ENCODE measurements around the gene COL15A1. TPM values are rescaled to one million over a fixed set of nuclear protein-coding genes. Genes with fewer than 3 reads are reported as not detected.
"Not testable (repeated sequence)": the region's sequence is repeated elsewhere in the genome, so short reads cannot be mapped to it uniquely, and the experiment has no call there.

The COL15A1 gene
- polyA plus RNA-seq, 4 donors: 25.2 to 85.4 (median 33.0) TPM

GRCh38 chr9:99073985-99074901 lies 130.5 kb downstream of the COL15A1 start:
- no peak for DNase-seq (ENCODE audit: low read depth in 4 of 4, low spot score in 3 of 4)

GRCh38 chr9:99074902-99075245 lies 131.2 kb downstream of the COL15A1 start:
- DNase-seq (ENCODE audit: low read depth in 4 of 4, low spot score in 3 of 4): no peak

DNA sequence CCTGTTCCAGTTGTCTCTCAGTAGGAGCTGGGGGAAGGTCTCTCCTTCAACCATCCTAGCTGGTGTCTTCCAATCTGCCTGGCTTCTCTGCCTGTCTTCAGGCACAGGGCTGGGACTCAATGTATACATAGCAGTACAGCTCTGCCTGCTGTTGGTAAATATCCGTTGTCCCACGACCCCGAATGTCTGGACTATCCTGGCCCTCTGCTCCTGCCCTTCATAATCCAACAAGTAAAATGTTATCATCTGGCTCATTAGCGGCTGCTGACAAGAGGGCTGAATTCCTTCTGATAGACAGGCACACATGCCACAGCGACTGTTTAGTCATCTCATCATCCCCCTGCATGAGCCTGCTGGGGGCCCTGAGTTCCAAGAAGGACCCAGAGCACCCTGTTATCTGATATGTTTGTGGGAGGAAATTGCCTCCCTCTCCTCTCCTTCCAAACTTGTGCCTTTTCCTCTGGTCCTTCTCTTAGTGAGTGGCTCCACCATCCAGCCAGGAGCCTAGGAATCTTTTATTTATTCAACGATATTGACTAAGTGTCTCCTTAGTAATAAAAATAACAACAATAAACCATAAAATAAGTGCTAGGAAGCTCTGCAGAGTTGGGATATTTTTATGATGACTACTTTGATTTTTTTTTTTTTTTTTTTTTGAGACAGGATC lies 131.7 kb downstream of the COL15A1 start:
- DNase-seq (ENCODE audit: low read depth in 4 of 4, low spot score in 3 of 4): no peak

- no peak for DNase-seq (ENCODE audit: low read depth in 4 of 4, low spot score in 3 of 4)
Measured at GRCh38 chr9:99076030-99076429, 132.3 kb downstream of the COL15A1 start.

DNA sequence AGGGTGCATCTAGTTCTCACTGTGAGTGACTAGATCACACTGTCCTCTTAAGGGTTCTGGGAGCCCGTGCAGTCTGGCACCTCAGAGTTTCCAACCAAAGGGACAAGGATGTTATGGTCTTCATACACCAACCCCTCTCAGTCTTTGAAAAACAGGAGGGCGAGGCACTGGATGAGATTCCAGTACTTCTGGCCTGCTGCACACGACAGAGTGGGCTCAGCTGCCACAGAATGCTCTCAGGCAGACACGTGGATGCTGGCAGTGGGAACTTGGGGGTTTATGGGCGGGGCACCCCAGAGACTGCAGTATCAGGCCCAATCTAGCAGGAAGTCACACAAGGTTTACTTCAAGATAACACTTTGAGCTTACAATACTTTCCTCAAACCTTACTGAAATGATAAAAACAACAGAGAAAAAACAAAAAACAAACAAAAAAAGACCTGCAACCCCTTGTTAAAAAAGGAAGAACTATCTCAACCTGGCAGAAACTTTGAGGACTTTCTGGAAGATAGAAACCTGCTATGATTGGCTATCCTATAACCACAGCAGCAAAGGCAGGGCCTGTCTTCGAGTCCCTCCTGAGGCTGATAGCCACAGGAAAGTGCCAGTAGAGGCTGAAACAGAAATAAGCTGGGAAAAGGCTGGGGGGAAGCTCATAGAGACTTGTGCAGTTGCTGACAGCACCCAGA lies 132.9 kb downstream of the COL15A1 start:
- DNase-seq (ENCODE audit: low read depth in 4 of 4, low spot score in 3 of 4): no peak

DNA sequence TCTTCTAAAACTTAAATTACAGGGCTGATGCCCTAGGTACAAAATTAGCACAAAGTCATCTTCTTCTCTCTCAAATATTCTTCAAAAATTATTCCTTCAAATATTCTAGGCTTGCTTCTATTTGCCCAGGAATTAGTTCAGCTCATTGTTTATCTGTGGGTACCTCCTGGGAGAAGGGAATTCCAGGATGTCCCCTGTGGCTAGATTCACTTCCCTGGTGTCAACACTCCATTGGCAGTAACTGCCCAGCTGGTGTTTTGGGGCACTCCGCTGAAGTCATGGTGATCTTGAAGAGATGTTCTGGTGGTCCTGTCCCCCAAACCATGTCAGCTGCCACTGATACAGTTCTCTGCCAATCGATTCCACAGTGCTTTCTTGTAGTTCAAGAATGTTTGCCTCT lies 135.0 kb downstream of the COL15A1 start:
- no peak for DNase-seq (ENCODE audit: low read depth in 4 of 4, low spot score in 3 of 4)

DNA sequence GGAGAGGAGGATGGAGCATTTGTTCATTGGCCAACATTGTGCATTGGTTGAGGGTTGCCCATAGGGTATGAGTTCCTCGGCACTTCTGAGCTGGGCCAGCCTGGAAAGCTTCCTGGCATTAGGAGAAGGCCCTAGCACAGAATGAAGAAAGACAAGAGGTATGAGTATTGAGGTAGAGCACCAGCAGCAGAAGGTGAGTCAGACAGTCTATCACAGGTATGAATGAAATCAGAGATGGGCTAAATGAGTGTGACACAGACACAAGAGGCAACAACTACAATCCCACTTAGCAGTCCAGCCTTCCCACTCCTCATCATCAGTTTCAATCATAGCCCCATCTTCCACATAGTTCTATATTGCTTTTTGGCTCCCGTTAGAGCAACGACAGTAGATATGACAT lies 135.8 kb downstream of the COL15A1 start:
- DNase-seq (ENCODE audit: low read depth in 4 of 4, low spot score in 3 of 4): no peak

DNA sequence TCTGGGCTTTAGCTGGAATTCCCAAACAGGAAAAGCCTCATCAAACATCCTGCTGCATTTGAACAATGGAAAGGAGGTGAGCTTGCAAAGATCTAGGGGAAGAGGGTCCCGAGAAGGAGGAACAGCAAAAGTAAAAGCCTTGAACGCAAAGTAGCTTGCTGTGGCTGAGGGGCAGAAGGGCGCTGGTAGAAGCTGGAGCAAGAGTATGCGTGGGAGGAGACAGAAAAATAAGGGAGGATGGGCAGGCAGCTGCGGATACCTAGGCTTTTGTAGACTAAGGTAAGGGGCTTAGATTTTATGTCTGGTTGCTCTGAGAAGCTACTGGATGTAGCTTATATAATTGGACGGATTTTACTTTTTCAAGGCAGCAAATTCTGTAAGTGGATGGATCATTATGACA lies 139.3 kb downstream of the COL15A1 start:
- DNase-seq (ENCODE audit: low read depth in 4 of 4, low spot score in 3 of 4): no peak

GRCh38 chr9:99085949-99086948 lies 142.5 kb downstream of the COL15A1 start:
- DNase-seq (ENCODE audit: low read depth in 4 of 4, low spot score in 3 of 4): no peak

DNA sequence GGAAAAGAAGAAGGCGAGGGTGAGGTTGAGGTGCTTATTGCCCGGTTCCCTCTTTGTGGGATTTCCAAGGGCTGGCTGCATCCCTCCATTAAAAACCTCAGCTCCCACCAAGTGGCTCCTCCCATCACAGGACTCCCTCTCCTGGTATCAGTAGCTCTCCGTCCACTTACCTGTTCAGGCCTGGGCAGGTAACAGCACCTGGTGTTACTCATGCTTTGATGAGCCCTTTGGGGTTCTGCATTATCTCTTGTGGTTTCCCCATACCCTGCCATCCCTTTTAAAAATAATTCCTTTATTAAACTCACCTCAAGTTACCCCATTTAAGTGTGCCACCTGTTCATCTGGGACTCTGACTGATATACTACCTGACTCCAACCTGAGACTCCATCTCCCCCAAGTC lies 143.8 kb downstream of the COL15A1 start:
- DNase-seq (ENCODE audit: low read depth in 4 of 4, low spot score in 3 of 4): no peak

- DNase-seq (ENCODE audit: low read depth in 4 of 4, low spot score in 3 of 4): no peak
Measured at GRCh38 chr9:99090336-99091130, 146.8 kb downstream of the COL15A1 start.

- DNase-seq (ENCODE audit: low read depth in 4 of 4, low spot score in 3 of 4): no peak
Measured at GRCh38 chr9:99092643-99093491, 149.2 kb downstream of the COL15A1 start.

DNA sequence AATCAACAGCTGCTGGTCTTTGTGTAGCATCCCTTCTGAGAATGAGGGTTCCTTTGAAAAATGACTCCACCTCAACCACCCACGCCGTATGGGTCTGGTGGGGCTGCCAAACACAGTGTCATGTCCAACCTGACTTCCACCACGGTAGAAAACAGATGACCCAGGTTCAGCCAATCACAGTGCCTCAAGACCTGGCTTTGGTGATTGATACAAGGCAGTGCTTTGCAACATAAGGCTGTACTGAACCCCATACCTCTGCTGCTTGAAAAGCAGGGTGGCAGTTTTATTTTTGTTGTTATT lies 149.7 kb downstream of the COL15A1 start:
- DNase-seq (ENCODE audit: low read depth in 4 of 4, low spot score in 3 of 4): no peak

DNA sequence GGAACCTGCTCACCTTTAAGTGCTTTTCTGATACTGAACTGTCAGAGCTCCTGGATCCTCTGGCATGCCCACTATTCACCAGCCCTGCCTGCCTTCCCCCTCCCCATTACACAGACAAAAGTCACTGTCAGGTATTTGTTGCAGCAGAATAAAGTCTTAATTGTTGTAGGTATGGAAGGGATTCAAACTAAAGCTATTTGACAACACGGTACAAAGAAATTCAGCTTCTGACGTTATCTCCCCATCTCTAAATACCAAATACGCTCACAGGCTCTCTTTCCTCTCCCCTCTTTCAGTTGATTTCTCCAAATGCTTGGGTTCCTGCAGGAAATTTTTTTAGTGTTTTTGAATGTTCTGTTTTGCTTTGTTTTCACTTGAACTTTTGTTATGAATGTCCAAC lies 151.9 kb downstream of the COL15A1 start:
- DNase-seq (ENCODE audit: low read depth in 4 of 4, low spot score in 3 of 4): no peak

GRCh38 chr9:99096409-99096808 lies 152.7 kb downstream of the COL15A1 start:
- DNase-seq (ENCODE audit: low read depth in 4 of 4, low spot score in 3 of 4): no peak

- not testable (repeated sequence) for DNase-seq (ENCODE audit: low read depth in 4 of 4, low spot score in 3 of 4)
Measured at GRCh38 chr9:99099806-99100585, 156.3 kb downstream of the COL15A1 start.

DNA sequence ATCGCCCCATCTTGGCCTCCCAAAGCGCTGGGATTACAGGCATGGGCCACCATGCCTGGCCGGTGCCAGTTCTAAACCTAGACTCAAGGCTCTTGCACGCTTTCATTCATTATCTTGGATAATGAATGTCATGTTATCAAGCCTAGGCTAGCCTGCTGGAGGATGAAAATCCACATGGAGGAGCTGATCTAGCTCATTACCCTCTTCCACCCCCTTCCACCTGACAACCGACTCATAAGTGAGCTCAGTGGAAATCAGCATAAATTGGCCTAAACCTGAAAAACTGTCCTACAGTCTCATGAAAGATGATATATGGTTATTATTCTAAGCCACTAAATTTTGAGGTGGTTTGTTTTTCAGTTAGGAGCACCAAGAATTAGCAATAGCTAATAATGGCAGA lies 157.6 kb downstream of the COL15A1 start:
- DNase-seq (ENCODE audit: low read depth in 4 of 4, low spot score in 3 of 4): no peak

- no peak for DNase-seq (ENCODE audit: low read depth in 4 of 4, low spot score in 3 of 4)
Measured at GRCh38 chr9:99101812-99102211, 158.1 kb downstream of the COL15A1 start.

Measured in left renal pelvis (tissue), 4 donors.